NOMO-1 treated with DMSO at 0.1 percent for 48 hours (cell line): Measurements from ENCODE around the gene PPP2R5C.

Experiments used
- DNase-seq: peaks from one replicate; lab custom pipeline; 2025; ENCODE audit not compliant: unreplicated experiment; lab: John Stamatoyannopoulos, UW

PPP2R5C gene

DNA sequence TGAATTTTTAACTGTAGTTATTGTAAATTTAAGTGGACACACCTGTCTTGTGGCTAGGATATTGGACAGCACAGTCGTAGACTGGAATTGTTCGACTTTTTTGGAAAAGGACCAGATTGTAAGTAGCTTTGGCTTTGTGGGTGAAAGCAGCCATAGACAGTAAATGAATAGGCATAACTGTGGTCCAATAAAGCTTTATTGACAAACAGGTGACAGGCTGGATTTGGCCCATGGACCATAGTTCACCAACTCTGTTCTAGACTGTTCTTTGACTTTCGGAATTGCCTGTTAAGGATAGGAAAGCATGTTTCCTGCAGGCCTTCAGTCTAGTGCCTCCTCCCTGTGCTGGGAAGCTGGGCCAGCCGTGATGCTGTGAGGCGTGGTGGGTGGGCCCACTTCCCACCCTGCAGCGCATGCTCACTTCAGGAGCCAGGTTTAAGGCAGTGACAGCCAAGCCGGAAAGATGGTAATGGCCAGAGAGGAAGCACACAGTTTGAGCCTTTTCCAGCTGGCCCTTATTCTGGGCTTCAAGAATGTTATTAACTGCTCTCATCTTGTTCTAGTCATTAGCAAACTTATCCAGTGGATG lies 51.8 kb downstream of the PPP2R5C start:
- no peak for DNase-seq

DNA sequence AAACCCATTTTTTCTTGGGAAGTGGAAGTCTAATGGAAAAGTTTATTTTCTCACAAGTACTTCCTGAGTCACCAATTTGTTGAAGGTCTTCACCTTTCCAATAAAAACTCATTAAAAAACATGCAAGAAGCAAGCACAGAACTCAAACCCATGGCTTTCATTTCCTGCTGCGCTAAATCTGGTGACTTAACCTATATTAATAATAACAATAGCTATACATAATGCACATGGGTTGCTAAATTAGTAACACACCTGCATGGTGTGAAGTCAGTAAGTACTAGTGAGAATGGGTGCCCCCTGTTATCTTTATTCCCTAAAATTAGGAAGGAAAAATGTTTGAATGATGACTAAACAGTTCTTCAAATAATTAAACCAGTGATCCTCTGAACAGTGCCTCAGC lies 52.3 kb downstream of the PPP2R5C start:
- no peak for DNase-seq

DNA sequence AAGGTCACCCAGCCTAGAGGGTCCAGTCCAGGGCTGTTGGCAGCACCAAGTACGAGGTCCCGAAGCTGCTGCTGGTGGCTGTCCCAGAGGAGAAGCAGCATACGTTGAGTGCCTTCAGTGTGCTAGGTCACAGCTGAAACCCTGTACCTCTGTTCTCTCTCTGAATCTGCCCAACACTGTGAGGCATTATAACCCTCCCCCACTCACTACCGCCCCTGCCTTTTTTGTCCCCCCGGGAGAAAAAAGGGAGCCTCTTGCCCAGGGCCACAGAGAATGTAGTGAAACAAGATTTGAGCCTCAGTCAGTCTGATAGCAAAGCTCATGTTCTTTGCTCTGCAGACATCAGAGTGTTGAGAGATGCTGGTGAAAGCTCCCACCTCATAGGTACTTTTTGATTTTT lies 53.4 kb downstream of the PPP2R5C start:
- no peak for DNase-seq

DNA sequence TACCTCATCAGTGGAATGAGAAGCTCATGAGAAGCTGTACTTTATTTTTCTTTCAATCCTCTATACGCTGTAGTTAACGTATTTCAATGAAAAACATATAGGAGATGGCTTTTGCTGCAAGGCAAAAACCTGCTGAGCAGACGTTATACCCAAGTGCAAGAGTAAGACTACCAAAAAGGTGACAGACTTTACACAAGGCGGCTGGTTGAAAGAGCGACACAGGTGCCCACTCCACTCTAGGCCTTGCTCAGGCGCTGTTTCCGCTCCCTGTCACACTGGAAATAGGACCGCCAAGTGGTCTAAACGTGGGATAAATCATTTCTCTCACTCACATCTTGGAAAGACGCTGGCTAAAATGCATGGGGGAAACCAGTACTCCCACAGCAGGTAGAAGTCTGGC lies 54.5 kb downstream of the PPP2R5C start:
- no peak for DNase-seq

- DNase-seq, result no peak
Measured at GRCh38 chr14:101817501-101818001, 56.0 kb downstream of the PPP2R5C start.

- no peak for DNase-seq
Measured at GRCh38 chr14:101819251-101819990, 57.9 kb downstream of the PPP2R5C start.

DNA sequence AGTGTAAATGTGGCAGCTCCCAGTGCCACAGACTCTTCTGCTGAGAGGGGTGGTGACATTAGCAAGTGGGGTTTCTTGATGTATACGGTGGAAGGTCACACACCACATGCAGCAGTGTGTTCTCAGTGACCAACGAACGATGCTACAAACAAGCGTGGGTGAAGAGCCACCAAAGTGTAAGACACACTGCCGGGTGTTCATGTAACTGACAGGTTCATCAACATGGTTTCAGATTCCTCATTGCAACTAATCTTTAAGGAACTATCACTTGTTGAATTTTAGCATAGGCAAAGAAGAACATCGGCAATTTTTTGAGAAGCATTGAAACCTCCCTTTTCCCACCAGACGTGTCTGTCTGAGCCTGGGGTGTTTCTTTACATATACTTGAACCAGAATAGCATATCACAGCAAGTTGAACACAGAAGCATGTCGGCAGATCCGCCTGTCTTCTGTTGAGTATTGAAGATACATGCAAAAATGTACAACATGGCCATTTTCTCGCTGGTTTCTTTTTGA lies 58.8 kb downstream of the PPP2R5C start:
- no peak for DNase-seq

DNA sequence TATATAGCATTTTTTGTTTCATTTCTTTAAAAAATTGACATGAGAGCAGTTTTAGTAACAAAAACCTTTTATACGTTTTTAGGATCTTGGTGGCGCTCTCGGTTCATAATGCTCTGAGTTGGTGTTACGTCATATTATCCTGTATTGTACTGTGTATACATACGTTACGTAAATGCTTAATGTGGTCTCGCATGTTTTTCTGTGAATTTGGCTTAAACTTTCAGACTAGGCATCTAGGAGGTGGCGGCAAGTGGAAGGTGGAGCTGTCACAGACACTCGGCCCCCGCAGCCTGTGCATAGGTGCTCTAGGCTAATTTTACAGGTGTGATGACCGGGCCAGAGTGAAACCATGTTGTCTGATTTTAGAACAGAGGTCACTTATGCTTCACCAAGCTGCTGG lies 60.0 kb downstream of the PPP2R5C start:
- DNase-seq, result no peak

- no peak for DNase-seq
Measured at GRCh38 chr14:101823066-101823465, 61.6 kb downstream of the PPP2R5C start.

- no peak for DNase-seq
Measured at GRCh38 chr14:101823511-101824120, 62.1 kb downstream of the PPP2R5C start.

GRCh38 chr14:101824339-101824727 lies 62.8 kb downstream of the PPP2R5C start:
- peak; percentile 71 for DNase-seq

- no peak for DNase-seq
Measured at GRCh38 chr14:101825797-101826196, 64.3 kb downstream of the PPP2R5C start.

GRCh38 chr14:101826351-101826750 lies 64.8 kb downstream of the PPP2R5C start:
- DNase-seq, result no peak

GRCh38 chr14:101827286-101827685 lies 65.8 kb downstream of the PPP2R5C start:
- no peak for DNase-seq

DNA sequence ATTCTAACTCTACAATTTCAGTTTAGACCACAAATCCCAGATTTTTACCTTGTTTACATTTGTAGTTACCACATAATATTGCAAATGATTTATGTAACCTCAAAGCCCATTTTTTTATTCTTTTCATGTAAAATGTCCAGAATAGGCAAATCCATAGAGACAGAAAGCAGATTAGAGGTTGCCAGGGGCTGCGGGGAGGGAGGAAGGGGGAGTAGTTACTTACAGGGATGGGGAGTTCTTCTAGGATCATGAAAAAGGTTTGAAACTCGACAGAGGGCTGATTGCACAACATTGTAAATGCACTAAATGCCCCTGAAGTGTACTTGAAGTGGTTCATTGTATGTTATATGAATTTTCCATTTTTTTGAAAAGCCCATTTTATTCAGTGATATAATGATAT lies 66.5 kb downstream of the PPP2R5C start:
- DNase-seq, result no peak

DNA sequence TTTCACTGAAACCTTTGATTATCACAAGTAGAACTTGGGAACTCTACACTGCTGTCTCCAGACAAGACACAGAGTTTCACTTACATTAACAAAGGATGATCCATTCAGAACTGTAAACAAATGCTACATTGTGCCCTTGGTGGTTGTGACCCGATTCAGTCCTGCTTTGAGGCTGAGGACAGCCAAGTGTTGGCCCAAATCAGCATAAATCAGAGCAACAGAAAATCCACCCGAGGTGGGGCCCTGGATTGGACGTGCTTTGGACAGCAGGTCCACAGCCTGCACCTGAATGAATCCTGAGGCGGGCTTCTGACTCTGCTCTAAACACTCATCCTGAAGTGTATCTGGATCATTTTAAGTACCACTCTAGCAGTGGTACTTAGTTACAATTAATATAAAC lies 68.8 kb downstream of the PPP2R5C start:
- DNase-seq, result no peak

- no peak for DNase-seq
Measured at GRCh38 chr14:101833045-101833444, 71.5 kb downstream of the PPP2R5C start.

DNA sequence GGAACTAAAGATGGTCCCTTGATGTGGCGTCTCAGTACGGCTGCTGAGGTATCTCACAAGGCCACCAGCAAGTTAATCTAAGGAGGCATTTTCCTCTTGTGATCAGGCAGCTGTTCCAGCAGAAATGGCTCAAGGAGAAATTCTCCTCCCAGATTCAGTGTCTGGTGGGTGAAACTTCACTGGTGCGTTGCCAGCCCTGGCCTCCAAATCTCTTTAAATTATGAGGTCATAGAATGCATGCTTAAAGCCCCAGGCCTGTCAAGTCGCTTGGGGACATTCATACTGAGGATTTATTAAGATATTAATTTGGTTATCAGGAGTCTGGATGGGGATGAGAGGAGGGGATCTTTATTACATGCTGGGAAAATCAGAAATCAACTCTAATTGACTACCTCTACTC lies 72.9 kb downstream of the PPP2R5C start:
- DNase-seq, result no peak

- DNase-seq, result no peak
Measured at GRCh38 chr14:101834800-101835547, 73.5 kb downstream of the PPP2R5C start.

DNA sequence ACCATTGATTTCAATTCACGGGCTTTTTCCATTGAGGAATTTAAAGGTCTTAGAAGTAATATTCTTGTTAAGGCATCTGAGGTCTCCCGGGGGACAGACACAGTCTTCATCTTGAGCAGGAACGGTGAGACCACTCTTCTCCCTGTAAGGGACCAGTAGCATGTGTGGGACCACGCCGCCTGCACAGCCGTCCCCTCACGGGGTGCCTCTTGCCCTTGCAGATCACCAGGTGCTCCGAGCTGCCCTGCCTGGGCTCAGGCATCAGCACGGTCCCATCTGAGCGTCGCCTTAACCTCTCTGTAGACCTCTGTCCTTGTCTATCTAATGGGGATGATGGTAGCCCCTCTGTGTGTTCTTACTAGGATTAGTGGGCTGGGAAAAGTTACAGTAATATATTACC lies 74.1 kb downstream of the PPP2R5C start:
- no peak for DNase-seq

DNA sequence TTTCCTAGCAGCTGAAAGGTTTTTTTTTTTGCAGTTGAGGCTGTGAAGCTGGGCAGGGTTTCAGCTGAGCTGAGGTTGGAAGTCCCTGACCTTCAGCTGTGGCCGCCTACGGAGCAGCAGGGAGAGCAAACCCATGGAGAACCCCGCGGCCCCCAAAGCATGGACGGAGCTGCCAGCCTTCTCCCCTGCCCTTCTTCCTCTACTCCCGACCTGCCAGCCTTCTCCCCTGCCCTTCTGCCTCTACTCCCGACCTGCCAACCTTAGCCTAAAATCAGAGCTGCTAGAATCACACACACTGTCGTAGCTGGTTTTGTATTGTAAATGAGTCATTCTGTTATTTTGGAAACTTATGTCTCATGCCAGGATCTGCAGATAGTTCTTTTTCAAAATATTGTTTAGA lies 74.6 kb downstream of the PPP2R5C start:
- DNase-seq, result no peak
